Right lobe of liver (tissue), 4 donors: ENCODE data around the gene MACROD2.

Experiments
- CTCF ChIP-seq, 4 donors: fragments of 200-600 bp in 3 of 4; fragments of 450-650 bp in 1 of 4; IDR thresholded peaks; one replicate each; pipeline versions ENCODE4 v1.5.1 to v1.8.0; 2016 to 2022; ENCODE audit warnings: antibody characterized with exemption in 4 of 4, mild to moderate bottlenecking in 2 of 4
- POLR2A ChIP-seq: fragments of 450-650 bp; IDR thresholded peaks from one replicate; pipeline ENCODE4 v1.6.1; 2017; ENCODE audit warnings: antibody characterized with exemption, mild to moderate bottlenecking
- donor health status: DM: no; HTN: no; CAD: no.
- donor health status: DM: no; HTN: no; CAD: no.
- donor health status: DM: no; HTN: yes; CAD: no.

- TF ChIP-seq CTCF (IDR thresholded peaks at IDR 0.05) (no peak), POLR2A (no peak)
Observed at GRCh38 chr20:15542655-15543054, 1547.3 kb downstream of the MACROD2 start.
